ENCODE data around the gene MCM5. TPM values are rescaled to one million over a fixed set of nuclear protein-coding genes. Genes with fewer than 3 reads are reported as not detected.
A peak's percentile ranks its signal among the peaks of the same experiment; 100 is the strongest.

MCM5 gene
- total and polyA plus RNA-seq, 2 of the 13 experiments (the other 11 are each of a cell fraction or from before 2014, with no cell fraction given): 40.2 to 93.5 TPM

GRCh38 chr22:35397095-35397904 is 2.6 kb upstream of the MCM5 start:
- H3K4me1 ChIP-seq (ENCODE audit: insufficient read depth, low read length): peaks cover 73% of the 10 kb centered on the region
- H3K4me3 ChIP-seq (replicated peaks in 1 of 3; ENCODE audit: insufficient read depth in 1 of 3, low read depth in 2 of 3, low read length in 3 of 3): peak overlapping the region; percentile 24 to 50 (median 42); a peak in 5 of 6 replicates
- intact Hi-C loops (cut with micrococcal nuclease; ENCODE audit: unreplicated experiment): loop anchor here (2.0 to 5.0 kb wide), 2 partner anchors 16 to 45 kb away; partner anchors contain the start of gene HMOX1
- H3K9ac ChIP-seq (ENCODE audit: insufficient read depth, low read depth, low read length): no peak overlapping the region
- H3K27me3 ChIP-seq (ENCODE audit: control insufficient read depth in 1 of 2, insufficient read depth in 2 of 2, low read length in 2 of 2): no peaks in the 10 kb centered on the region
- H2AFZ ChIP-seq (ENCODE audit: low read length): no peak overlapping the region
- DNase-seq (ENCODE audit: low spot score): peak; percentile 89
- peaks cover 10% of the 10 kb centered on the region for H3K79me2 ChIP-seq (ENCODE audit: insufficient read depth, low read length)
- peak; percentile 96 for FAIRE-seq
- in situ Hi-C loops (cut with HindIII; ENCODE audit: extremely low pct_ligation_motif_present, low pct_unique_long_range_greater_than_20kb): no loop called here
- H3K9me3 ChIP-seq (ENCODE audit: low read length): no peaks in the 10 kb centered on the region
- CTCF ChIA-PET (ENCODE audit: low intra/inter-chr PET ratio, low total read pairs): no interaction called here
- BruUV-seq (replicated peaks): no TSS peak
- POLR2A ChIA-PET: interaction anchor here (1.3 to 2.0 kb wide), 4 partner anchors 16 to 46 kb away, joined by 5 to 11 read pairs (median 7); partner anchors contain the start of gene HMOX1
- peak overlapping the region; percentile 66 for H3K4me2 ChIP-seq (ENCODE audit: low read depth, low read length)
- WGBS (ENCODE audit: low lambda C conversion rate): 18% methylated on average over 13 of the region's 13 CpGs
- peaks cover 6 to 12% of the 10 kb centered on the region in 2 experiments; a peak in 4 of 5 replicates for H3K36me3 ChIP-seq (replicated peaks in 1 of 2; ENCODE audit: control insufficient read depth in 1 of 2, insufficient read depth in 2 of 2, low read length in 2 of 2)
- ATAC-seq: peak; percentile 70
- H3K27ac ChIP-seq (ENCODE audit: extremely low read length, insufficient read depth, low read length): peak overlapping the region; percentile 80
- no peaks in the 10 kb centered on the region for H4K20me1 ChIP-seq (ENCODE audit: insufficient read depth, low read length)
- peak; percentile 51; the same call in 1 of the 2 replicates for TF ChIP-seq TARDBP (CRISPR knock-in tag; IDR thresholded peaks at IDR 0.05)
- no peak for TF ChIP-seq KDM2A (CRISPR knock-in tag; IDR thresholded peaks at IDR 0.05; ENCODE audit: borderline replicate concordance, low read depth)
- 0 out of 2 replicates have a peak, but pooled peaks have one; percentile 8 for TF ChIP-seq HOMEZ (CRISPR knock-in tag; IDR thresholded peaks at IDR 0.05; ENCODE audit: low read depth)
- TF ChIP-seq HNF4G (IDR thresholded peaks at IDR 0.05; ENCODE audit: borderline replicate concordance, low read depth, low read length): peak; percentile 55; the same call in 1 of the 2 replicates
- TF ChIP-seq HNF4G (CRISPR knock-in tag; IDR thresholded peaks at IDR 0.05; ENCODE audit: borderline replicate concordance, low read depth): no peak
- peak; percentile 56; the same call in 1 of the 2 replicates for TF ChIP-seq TFAP4 (IDR thresholded peaks at IDR 0.05; ENCODE audit: borderline replicate concordance, low read depth)
- TF ChIP-seq CEBPB (IDR thresholded peaks at IDR 0.05; ENCODE audit: borderline replicate concordance, low read depth, low read length): peak; percentile 79
- peak; percentile 70 for TF ChIP-seq GATAD2A (CRISPR knock-in tag; IDR thresholded peaks at IDR 0.05)
- TF ChIP-seq, protein P1, sequence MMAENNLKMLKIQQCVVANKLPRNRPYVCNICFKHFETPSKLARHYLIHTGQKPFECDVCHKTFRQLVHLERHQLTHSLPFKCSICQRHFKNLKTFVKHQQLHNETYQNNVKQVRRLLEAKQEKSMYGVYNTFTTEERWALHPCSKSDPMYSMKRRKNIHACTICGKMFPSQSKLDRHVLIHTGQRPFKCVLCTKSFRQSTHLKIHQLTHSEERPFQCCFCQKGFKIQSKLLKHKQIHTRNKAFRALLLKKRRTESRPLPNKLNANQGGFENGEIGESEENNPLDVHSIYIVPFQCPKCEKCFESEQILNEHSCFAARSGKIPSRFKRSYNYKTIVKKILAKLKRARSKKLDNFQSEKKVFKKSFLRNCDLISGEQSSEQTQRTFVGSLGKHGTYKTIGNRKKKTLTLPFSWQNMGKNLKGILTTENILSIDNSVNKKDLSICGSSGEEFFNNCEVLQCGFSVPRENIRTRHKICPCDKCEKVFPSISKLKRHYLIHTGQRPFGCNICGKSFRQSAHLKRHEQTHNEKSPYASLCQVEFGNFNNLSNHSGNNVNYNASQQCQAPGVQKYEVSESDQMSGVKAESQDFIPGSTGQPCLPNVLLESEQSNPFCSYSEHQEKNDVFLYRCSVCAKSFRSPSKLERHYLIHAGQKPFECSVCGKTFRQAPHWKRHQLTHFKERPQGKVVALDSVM (CRISPR knock-in tag; IDR thresholded peaks at IDR 0.05): peak; percentile 55; the same call in 1 of the 2 replicates
- TF ChIP-seq ZSCAN12 (CRISPR knock-in tag; IDR thresholded peaks at IDR 0.05): no peak
- peak; percentile 53 for TF ChIP-seq NR2F2 (IDR thresholded peaks at IDR 0.05; ENCODE audit: borderline replicate concordance, low read depth)
- TF ChIP-seq ZNF580 (CRISPR knock-in tag; IDR thresholded peaks at IDR 0.05; ENCODE audit: borderline replicate concordance, low read depth): 0 out of 2 replicates have a peak, but pooled peaks have one; percentile 22
- TF ChIP-seq PITX1 (CRISPR knock-in tag; IDR thresholded peaks at IDR 0.05): peak; percentile 53; the same call in 1 of the 2 replicates
- TF ChIP-seq, protein P2, sequence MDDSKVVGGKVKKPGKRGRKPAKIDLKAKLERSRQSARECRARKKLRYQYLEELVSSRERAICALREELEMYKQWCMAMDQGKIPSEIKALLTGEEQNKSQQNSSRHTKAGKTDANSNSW (CRISPR knock-in tag; IDR thresholded peaks at IDR 0.05; ENCODE audit: borderline replicate concordance): no peak
- peak; percentile 62; the same call in 1 of the 2 replicates for TF ChIP-seq ZBTB3 (CRISPR knock-in tag; IDR thresholded peaks at IDR 0.05; ENCODE audit: borderline replicate concordance, low read depth)
- TF ChIP-seq ZNF441 (CRISPR knock-in tag; IDR thresholded peaks at IDR 0.05; ENCODE audit: borderline replicate concordance): peak; percentile 52; the same call in 1 of the 2 replicates
- TF ChIP-seq ZFP41 (CRISPR knock-in tag; IDR thresholded peaks at IDR 0.05; ENCODE audit: borderline replicate concordance): no peak
- TF ChIP-seq FOSL2 (CRISPR knock-in tag; IDR thresholded peaks at IDR 0.05): peak; percentile 44; the same call in 1 of the 2 replicates

Data from HepG2 (cell line).